Muscle of arm (tissue), 12 donors: ENCODE results near the gene NKPD1. TPM values are rescaled to one million over a fixed set of nuclear protein-coding genes. Genes with fewer than 3 reads are reported as not detected.
A peak's percentile ranks its signal among the peaks of the same experiment; 100 is the strongest.

Experiments
- DNase-seq: peaks from one replicate; pipeline ENCODE4 v3.0.0-alpha.2; 2013
- polyA plus RNA-seq, 12 donors: library from polyadenylated mRNA; unstranded; fragments of 120-200 nt; gene quantifications; one replicate each; pipeline ENCODE4 v1.2.1, GENCODE V29; 2013; ENCODE audit not compliant: insufficient read length in 12 of 12

Gene NKPD1
- polyA plus RNA-seq, 12 donors = 0.07 to 1.1 (median 0.12) TPM; not detected in 3

- DNase-seq = no peak
Observed at GRCh38 chr19:45141203-45141900, 19.4 kb downstream of the NKPD1 start.

- DNase-seq = no peak
Observed at GRCh38 chr19:45140533-45140932, 20.2 kb downstream of the NKPD1 start.

GRCh38 chr19:45140144-45140503 is 20.7 kb downstream of the NKPD1 start:
- DNase-seq = no peak

- DNase-seq = no peak
Observed at GRCh38 chr19:45139286-45140143, 21.3 kb downstream of the NKPD1 start.

- no peak for DNase-seq
Observed at GRCh38 chr19:45138303-45138751, 22.5 kb downstream of the NKPD1 start.

- DNase-seq = peak; percentile 52
Observed at GRCh38 chr19:45137179-45137761, 23.5 kb downstream of the NKPD1 start.

GRCh38 chr19:45136507-45137178 is 24.1 kb downstream of the NKPD1 start:
- DNase-seq = no peak

GRCh38 chr19:45135176-45135885 is 25.5 kb downstream of the NKPD1 start:
- no peak for DNase-seq

GRCh38 chr19:45133661-45134060 is 27.1 kb downstream of the NKPD1 start:
- no peak for DNase-seq

GRCh38 chr19:45130888-45131615 is 29.7 kb downstream of the NKPD1 start:
- no peak for DNase-seq

- DNase-seq = no peak
Observed at GRCh38 chr19:45130236-45130635, 30.5 kb downstream of the NKPD1 start.

GRCh38 chr19:45128806-45129205 is 32.0 kb downstream of the NKPD1 start:
- no peak for DNase-seq

- DNase-seq = no peak
Observed at GRCh38 chr19:45128146-45128545, 32.6 kb downstream of the NKPD1 start.

- DNase-seq = no peak
Observed at GRCh38 chr19:45126654-45127053, 34.1 kb downstream of the NKPD1 start.

GRCh38 chr19:45125975-45126493 is 34.7 kb downstream of the NKPD1 start:
- DNase-seq = no peak

GRCh38 chr19:45125360-45125759 is 35.4 kb downstream of the NKPD1 start:
- DNase-seq = no peak

- no peak for DNase-seq
Observed at GRCh38 chr19:45124021-45124420, 36.8 kb downstream of the NKPD1 start.

- DNase-seq = no peak
Observed at GRCh38 chr19:45123440-45123850, 37.3 kb downstream of the NKPD1 start.

- no peak for DNase-seq
Observed at GRCh38 chr19:45122832-45123231, 38.0 kb downstream of the NKPD1 start.

- DNase-seq = no peak
Observed at GRCh38 chr19:45121827-45122345, 38.9 kb downstream of the NKPD1 start.
